Glutamatergic neuron (in vitro differentiated cells): ENCODE data around the gene LINGO3. TPM values are rescaled to one million over a fixed set of nuclear protein-coding genes. Genes with fewer than 3 reads are reported as not detected.
"Not testable (repeated sequence)": the region's sequence is repeated elsewhere in the genome, so short reads cannot be mapped to it uniquely, and the experiment has no call there.

Experiments used
- DNase-seq: peaks from one replicate; pipeline ENCODE4 v3.0.0; 2022
- H3K27ac Mint-ChIP-seq: one replicate; pipeline ENCODE4 v1.8.0; 2020; ENCODE audit warnings: mild to moderate bottlenecking, mixed read lengths, inconsistent platforms; ENCODE audit not compliant: unreplicated experiment
- H3K27me3 Mint-ChIP-seq: one replicate; pipeline ENCODE4 v1.8.0; 2020; ENCODE audit warnings: mild to moderate bottlenecking, moderate library complexity, mixed read lengths, inconsistent platforms; ENCODE audit not compliant: unreplicated experiment
- H3K36me3 Mint-ChIP-seq: one replicate; pipeline ENCODE4 v1.8.0; 2020; ENCODE audit warnings: mild to moderate bottlenecking, mixed read lengths, inconsistent platforms; ENCODE audit not compliant: unreplicated experiment
- H3K4me1 Mint-ChIP-seq: one replicate; pipeline ENCODE4 v1.8.0; 2020; ENCODE audit warnings: mild to moderate bottlenecking, low read depth, mixed read lengths, inconsistent platforms; ENCODE audit not compliant: unreplicated experiment
- H3K4me3 Mint-ChIP-seq: one replicate; pipeline ENCODE4 v1.8.0; 2020; ENCODE audit warnings: mild to moderate bottlenecking, mixed read lengths, inconsistent platforms; ENCODE audit not compliant: unreplicated experiment
- H3K9me3 Mint-ChIP-seq: one replicate; pipeline ENCODE4 v1.8.0; 2020; ENCODE audit warnings: mild to moderate bottlenecking, moderate library complexity, mixed read lengths, inconsistent platforms; ENCODE audit not compliant: unreplicated experiment
- total RNA-seq: library from RNA; stranded (reverse); fragmentation: NEBNext Ultra II Directional; extraction: Animal tissue kit (Norgen Biotek cat#: 25700); gene quantifications from one replicate; pipeline ENCODE4 v1.2.1, GENCODE V29; 2021; ENCODE audit not compliant: unreplicated experiment
- TF ChIP-seq, protein P1 (sequence below): fragments of 200-600 bp; sonication (generic); IDR thresholded peaks from one replicate; pipeline ENCODE4 v1.5.0; 2021; ENCODE audit not compliant: partially characterized antibody, unreplicated experiment

Gene LINGO3
- total RNA-seq, 1 donor from 2014 or later = 0.25 TPM

DNA sequence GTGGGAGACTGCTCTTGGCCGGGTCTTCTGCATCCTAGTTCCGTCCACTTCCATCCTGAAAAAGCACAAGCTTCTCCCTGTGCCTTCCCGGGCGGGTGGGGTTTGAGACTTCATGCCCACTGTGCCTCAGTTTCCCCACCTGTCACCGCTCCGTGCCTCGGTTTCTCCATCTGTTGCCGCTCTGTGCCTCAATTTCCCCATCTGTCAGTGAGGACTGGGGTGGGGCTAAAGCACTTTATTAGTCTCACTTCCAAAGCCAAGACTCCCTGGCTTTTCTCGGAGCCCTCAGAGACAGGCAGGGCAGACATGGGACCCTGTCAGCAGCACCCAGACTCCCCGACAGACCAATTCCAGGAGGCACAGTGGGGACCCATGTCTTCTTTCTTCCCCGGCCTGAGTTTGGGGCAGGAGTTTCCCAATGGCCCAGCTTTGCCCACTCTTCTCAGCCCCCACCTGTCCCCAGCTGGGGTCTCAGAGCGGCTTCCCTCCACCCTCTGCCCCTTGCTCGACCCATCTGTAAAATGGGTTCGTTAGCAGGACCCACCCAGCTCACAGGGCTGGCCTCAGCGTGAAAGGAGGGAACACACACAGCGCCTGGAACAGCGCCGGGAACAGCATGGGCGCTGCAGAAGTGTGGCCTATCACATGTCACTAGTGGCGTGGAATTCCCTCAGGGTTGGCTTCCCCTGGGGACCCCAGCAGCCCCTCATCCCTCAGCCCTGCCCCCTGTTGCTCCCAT, 21.4 kb downstream of the LINGO3 start:
- Mint-ChIP-seq H3K9me3 (peaks cover 8% of the 10 kb centered on the region), H3K36me3 (no peaks in the 10 kb centered on the region), H3K4me1 (peaks cover 7% of the 10 kb centered on the region), H3K27me3 (peaks cover 26% of the 10 kb centered on the region), H3K4me3 (no peak overlapping the region), H3K27ac (no peak overlapping the region)
- DNase-seq = no peak
- TF ChIP-seq, protein P1, sequence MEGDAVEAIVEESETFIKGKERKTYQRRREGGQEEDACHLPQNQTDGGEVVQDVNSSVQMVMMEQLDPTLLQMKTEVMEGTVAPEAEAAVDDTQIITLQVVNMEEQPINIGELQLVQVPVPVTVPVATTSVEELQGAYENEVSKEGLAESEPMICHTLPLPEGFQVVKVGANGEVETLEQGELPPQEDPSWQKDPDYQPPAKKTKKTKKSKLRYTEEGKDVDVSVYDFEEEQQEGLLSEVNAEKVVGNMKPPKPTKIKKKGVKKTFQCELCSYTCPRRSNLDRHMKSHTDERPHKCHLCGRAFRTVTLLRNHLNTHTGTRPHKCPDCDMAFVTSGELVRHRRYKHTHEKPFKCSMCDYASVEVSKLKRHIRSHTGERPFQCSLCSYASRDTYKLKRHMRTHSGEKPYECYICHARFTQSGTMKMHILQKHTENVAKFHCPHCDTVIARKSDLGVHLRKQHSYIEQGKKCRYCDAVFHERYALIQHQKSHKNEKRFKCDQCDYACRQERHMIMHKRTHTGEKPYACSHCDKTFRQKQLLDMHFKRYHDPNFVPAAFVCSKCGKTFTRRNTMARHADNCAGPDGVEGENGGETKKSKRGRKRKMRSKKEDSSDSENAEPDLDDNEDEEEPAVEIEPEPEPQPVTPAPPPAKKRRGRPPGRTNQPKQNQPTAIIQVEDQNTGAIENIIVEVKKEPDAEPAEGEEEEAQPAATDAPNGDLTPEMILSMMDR = no peak

DNA sequence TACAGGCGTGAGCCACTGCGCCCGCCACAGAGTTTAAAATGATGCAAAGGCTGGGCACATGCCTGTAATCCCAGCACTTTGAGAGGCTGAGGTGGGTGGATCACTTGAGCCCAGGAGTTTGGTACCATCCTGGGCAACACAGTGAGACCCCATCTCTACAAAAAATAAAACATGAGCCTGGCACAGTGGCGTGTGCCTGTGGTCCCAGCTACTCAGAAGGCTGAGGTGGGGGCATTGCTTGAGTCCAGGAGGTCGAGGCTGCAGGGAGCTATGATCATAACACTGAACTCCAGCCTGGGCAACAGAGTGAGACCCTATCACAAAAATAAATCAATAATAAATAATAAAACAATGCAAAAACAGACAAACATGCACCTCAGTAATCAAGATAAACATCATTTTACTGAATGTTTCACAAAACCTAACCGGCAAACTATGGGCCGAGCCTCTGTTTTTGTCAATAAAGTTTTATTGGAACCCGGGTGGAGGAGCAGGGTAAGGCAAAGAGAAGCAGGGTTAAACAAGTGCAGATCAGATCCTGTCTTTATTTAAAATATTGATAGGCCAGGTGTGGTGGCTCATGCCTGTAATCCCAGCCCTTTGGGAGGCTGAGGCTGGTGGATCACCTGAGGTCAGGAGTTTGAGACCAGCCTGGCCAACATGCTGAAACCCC, 24.0 kb downstream of the LINGO3 start:
- peaks cover 17% of the 10 kb centered on the region for H3K27me3 Mint-ChIP-seq
- H3K27ac Mint-ChIP-seq = no peak overlapping the region
- TF ChIP-seq, protein P1 = no peak
- peaks cover 3% of the 10 kb centered on the region for H3K4me1 Mint-ChIP-seq
- H3K36me3 Mint-ChIP-seq = no peaks in the 10 kb centered on the region
- DNase-seq = no peak
- H3K9me3 Mint-ChIP-seq = peaks cover 6% of the 10 kb centered on the region
- H3K4me3 Mint-ChIP-seq = no peak overlapping the region

DNA sequence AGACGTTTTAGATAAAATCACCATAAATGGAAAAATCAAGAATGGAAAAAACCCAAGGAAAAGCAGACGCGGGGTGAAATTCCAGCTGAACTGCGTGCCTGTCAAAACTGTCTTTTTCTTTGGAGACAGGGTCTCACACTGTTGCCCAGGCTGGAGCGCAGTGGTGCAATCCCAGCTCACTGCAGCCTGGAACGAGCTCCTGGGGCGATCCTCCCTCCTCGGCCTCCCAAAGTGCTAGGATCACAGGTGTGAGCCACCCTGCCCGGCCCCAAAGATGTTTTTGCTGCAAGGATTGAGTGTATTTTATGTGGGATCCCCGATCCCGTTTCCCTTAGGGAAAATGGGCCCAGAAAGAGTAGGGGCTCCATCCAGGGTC, 25.1 kb downstream of the LINGO3 start:
- Mint-ChIP-seq H3K27ac (no peak overlapping the region), H3K27me3 (peaks cover 8% of the 10 kb centered on the region), H3K9me3 (peaks cover 3% of the 10 kb centered on the region), H3K36me3 (no peaks in the 10 kb centered on the region), H3K4me3 (no peak overlapping the region), H3K4me1 (no peaks in the 10 kb centered on the region)
- TF ChIP-seq, protein P1 = no peak
- DNase-seq = no peak

DNA sequence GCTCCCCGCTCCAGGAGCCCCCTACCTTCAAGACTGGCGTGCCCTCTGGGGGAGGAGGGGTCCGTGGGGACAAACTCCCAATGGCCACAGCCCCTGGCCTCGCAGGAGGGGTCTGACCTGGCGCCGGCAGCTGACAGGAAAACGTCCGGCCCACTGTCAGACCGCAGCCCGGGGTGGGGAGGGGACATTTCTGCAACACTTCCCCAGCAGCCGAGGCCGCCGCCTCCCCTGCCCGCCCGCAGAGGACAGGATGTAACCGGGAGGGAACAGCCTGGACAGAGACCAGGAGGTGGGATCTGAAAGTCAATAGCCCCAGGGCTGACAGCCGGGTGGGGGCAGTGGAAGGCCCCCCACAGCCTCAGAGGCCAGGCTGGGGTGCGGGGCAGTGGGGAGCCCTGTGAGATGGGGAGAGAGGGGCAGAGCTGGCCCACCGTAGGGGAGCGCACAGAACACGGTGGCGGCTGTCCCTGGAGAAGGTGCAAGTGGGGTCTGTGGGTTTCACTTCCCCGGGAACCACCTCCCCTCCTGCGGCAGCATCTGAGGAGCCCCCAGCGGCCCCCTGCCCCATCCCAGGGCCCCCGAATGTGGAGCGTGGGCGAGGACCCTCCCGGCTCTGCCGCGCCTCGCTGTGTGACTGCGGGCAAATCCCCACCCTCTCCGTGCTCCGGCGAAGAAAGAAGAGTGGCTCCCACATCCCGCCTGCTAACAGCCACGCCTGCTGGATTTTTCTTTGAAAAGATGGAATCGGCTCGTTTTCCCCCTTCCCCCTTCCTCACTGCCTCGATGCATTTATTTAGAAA, 25.7 kb downstream of the LINGO3 start, which contains the start of gene PEAK3:
Gene PEAK3 (minus strand): TSS at position 114 of the 800 bp plus-strand sequence. CDS start 1,244 bp downstream, outside the sequence.
- Mint-ChIP-seq H3K27me3 (peaks cover 8% of the 10 kb centered on the region), H3K36me3 (no peaks in the 10 kb centered on the region), H3K27ac (no peak within 1 kb of the TSS), H3K4me1 (no peaks in the 10 kb centered on the region), H3K4me3 (no peak within 1 kb of the TSS), H3K9me3 (peaks cover 4% of the 10 kb centered on the region)
- DNase-seq = peak; percentile 53
- TF ChIP-seq, protein P1 = no peak

DNA sequence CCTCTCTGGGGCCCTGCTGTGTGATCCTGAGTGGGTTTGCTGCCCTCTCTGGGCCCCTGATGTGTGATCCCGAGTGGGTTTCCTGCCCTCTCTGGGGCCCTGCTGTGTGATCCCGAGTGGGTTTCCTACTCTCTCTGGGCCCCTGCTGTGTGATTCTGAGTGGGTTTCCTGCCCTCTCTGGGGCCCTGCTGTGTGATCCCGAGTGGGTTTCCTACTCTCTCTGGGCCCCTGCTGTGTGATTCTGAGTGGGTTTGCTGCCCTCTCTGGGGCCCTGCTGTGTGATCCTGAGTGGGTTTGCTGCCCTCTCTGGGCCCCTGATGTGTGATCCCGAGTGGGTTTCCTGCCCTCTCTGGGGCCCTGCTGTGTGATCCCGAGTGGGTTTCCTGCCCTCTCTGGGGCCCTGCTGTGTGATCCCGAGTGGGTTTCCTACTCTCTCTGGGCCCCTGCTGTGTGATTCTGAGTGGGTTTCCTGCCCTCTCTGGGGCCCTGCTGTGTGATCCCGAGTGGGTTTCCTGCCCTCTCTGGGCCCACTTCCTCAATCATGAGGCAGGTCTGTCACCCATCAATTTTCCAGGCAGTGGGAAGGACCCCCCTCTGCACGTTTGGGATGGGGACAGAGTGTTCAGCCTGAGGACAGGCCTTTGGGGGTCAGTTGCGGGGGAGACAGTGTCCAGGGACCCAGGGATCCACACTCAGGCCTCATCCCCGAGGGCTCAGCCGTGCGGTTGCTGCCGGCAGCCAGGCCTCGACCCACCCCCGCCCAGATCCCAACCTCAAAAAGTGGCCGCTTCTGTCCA, 26.5 kb downstream of the LINGO3 start:
- H3K36me3 Mint-ChIP-seq, H3K4me1 Mint-ChIP-seq, H3K27ac Mint-ChIP-seq, H3K4me3 Mint-ChIP-seq, DNase-seq, H3K9me3 Mint-ChIP-seq: not testable (repeated sequence)
- H3K27me3 Mint-ChIP-seq = peaks cover 11% of the 10 kb centered on the region
